NCI-H2029 treated with DMSO at 0.1 percent for 48 hours (cell line): ENCODE measurements around the gene ENOX1.

Experiments
- DNase-seq: peaks from one replicate; lab custom pipeline; 2025; lab: John Stamatoyannopoulos, UW

ENOX1 gene

DNA sequence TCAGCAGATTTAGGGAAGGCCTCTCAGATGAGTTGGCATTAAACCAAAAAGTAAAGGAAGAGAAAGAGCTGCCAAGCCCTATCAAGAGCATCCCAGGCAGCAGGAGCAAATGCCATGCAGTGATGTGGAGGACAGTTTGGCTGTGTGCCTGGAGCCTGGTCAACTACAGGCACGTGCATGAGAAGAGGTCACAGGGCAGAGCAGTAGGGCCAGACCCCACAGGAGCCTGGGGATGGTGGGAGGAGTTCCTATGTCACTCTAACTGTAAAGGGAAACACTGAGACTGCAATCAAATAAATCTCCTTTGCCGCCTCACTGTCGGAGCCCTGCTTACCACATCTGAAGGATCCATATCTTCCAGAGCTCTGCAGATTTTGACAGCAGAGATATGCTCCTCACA is 240.5 kb downstream of the ENOX1 start:
- DNase-seq: no peak

DNA sequence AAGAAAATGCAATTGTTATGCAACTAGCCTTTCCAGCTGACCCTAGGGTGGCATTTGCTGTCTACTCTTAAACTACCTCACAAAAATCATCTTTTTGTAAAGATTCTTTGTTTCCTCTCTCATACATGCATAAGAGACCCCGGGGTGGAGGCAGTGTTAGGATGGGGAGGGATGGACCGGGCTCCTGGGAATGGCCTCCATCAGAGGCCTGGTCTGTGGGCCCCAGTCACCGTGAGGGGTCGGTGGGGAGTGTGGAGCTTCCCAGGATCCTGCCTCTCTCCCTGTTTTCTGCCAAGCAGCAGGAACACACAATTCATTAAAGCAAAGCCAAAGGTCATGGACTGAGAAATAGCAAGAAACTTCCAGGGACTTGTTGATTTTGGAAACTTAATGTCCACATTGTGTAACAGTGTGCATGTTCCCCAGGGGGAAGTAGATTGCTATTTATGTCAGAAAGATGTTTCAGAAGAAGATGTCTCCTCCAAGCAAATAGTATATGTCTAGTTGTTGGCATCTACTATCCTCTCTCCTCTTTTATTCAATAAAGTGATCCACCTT is 241.4 kb downstream of the ENOX1 start:
- DNase-seq: no peak

DNA sequence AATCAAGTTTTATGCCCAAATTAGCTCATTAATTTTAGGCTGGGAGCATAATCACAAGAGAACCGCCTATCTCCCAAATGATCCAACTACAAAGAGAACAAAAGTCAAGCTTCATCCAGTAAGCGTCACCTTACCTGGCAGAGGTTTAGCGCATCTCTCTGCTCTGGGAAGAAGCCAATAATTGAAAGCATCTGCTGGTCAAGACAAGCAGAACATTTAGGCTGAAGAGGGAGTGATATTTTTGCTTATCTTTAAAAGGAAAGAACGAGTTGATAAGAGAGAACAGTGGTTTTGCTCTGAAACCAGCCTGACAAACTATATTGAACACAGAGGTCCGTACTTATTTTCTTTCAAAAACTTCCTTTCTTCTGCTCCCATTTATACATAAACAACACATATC is 242.1 kb downstream of the ENOX1 start:
- DNase-seq: no peak

DNA sequence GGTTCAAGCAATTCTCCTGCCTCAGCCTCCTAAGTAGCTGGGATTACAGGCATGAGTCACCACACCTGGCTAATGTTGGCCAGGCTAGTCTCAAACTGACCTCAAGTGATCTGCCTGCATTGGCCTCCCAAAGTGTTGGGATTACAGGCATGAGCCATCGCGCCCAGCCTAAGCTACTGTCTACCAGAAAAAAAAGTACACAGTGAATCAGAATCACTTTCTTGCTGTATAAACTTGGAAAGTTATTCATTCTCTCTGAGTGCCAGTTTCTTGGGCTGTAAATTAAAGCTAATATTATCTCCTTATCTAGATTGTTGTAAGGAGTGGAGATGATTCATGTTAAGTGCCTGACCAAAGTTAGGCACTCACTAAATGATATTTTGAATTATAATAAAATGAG is 242.8 kb downstream of the ENOX1 start:
- no peak for DNase-seq

DNA sequence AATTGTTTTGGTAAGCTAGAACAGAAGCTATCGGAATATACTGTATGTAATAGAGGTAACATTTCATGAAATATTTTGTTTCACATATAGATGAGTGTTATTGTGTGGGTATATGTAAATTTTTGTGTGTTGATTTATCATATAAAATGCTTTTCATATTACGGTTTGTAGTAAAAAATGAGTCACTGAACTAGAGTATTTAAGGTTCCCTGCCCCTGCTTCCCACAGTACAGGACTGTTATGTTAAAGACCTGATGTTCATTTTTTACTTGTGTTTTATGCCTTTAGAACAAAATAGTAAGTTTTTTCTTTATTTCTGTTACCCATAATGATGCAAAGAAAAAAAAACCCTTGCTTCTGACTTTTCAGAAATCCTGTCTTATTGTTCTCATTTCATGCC is 243.4 kb downstream of the ENOX1 start:
- no peak for DNase-seq

DNA sequence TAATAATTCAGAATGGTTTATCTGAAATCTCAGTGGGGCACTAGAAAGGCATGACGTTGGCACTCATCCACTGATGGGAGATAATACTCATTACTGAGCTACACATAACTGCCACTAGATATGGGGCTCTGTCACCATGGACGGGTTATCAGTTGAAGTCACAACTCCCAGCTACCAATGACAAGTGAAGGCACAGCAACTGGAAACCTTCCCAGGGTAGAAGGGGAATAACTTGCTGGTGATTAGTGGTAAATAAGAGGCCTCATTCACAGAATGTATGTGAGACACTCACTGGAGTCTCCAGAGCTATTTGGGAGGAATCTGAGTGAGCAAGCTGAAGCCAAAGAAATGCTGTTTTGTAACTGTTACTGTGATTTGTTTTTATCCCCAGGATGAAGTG is 249.6 kb downstream of the ENOX1 start:
- DNase-seq: no peak

DNA sequence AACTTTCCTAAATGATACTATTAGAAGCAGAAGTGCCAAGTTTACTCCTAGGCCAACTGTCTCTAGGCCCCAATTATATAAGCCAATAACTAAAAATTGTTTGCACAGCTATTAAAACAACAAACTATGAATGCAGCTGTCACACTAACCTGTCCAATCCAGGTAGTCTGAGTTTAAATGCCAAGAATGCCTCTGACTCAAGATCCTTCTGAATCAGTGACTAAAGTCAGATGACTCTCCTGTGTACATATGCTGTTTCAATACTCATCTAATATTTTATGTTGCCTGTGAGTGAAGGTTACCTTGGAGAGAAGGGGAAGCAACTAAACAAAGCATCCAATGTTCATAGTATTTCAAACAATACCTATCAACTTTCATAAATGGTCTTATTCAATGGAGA is 257.0 kb downstream of the ENOX1 start:
- DNase-seq: no peak

DNA sequence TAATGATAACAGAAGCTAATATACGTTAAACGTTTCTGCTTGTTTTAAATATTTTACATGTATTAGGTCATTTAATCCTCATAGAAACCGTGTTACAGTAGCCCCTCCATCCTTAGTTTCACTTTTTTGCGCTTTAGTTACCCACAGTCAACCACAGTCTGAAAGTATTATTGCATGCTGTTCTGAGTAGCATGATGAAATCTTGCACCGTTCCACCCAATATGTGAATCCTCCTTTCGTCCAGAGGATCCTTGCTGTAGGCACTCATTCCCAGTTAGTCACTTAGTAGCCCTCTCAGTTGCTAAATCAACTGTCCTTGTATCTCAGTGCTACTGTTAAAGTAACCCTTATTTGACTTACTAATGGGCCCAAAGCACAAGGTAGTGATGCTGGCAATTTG is 257.8 kb downstream of the ENOX1 start:
- DNase-seq: no peak

DNA sequence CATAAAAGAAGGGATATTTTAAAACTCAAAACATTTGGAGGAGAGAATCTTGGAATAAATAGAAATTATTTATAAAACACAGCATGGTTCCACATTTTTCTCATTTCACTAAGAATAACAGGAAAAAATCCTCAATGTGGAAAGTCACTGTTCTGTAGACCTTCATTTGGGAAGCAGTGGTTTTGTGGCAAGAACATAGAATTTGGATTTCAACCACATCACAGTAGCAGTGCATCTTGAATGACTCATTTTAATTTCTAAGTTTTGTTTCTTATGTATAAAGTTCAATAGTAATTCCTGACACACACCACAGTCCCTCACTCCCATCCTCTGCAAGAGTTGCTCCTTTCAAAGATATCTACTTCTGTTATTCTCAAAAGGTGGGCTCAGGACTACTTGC is 264.0 kb downstream of the ENOX1 start:
- no peak for DNase-seq

DNA sequence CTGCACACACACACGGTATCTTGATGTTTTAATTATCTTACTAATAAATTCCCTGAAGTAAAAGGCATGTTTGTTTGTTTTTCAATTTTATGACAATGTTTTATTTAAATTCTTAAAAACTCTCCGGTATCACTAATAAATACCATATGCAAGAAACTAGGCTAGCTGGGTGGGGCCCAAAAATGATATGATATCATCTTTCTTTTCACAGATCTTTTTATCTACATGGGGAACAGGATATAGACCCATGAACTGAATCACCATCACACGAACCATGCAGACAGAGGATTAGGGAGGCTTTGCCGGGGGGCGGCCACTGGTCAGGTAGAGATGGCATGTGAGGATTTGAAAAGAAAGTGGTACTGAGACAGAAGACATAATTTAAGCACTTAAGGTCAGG is 266.4 kb downstream of the ENOX1 start:
- DNase-seq: no peak

DNA sequence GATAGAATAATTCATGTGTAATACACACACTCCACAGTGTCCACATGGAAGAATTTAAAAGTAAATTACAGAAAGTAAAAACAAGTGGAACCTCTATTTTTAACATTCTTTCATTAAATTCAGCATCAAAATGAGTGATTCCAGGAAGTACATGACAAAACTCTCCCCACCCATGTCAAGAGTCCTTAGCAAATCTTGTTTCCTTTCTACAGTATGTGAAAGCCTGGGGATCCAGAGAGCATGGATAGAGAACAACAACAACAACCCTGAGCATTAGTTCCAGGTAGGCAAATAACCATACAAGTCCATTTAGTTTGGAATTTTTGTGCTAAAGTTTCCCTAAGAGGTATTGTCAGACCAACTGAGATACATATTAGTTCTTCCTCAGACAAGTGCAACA is 267.9 kb downstream of the ENOX1 start:
- DNase-seq: no peak

DNA sequence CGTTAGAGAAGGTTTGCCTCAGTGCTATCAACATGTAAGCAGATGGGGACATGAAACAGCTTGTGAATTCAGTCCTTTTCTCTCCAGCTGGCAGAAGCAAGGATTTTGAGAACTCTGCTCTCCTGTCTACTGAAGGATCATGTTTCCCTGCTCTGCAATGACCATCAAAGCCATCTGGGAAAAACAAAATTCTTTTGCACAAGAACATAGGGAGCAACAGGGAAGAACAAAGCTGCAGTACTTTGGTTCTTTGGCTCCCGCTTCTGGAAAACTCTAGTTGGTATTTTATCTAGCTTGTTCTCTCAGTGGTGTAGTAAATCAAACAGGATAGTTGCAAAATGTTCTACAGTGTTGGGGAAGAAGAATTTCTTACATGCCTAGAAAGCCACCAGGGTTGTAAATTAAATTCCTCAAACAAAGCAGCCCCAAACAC is 270.4 kb downstream of the ENOX1 start:
- DNase-seq: no peak

DNA sequence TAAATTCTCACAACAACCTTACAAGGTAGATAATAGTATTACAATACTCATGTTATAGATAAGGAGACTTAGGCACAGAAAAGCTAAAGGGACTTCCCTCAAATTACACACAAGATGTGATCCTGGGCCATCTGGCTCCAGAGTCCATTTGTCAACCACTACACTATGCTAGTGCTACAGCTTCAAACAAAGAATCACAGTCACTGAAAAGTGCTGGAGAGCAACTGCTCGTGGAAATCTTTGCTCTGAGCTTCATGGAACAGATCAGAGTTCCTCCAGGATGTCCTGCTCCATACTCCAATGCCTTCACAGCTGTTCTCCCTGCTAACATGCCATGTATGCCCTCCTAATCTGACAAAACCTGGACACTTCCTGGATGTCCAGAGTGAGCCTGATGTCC is 271.2 kb downstream of the ENOX1 start:
- no peak for DNase-seq

DNA sequence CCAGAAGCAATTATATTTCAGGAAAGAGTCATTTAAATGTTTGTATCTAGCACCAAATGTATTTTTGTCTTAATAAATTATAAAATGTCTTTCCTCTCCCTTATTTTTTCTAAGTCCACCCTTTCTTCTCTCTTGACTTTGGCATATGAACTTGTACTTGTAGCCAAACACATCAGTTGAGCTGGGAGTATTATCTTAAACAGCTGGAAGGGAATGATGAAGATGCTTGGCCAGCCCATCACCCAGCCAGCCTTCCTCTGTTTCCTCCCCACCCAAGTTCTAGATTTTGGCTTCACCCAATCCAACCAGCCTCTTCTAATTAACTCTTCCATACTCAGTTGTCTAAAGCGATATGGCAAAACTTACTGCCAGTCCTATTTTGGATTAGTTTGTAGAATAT is 272.5 kb downstream of the ENOX1 start:
- no peak for DNase-seq

DNA sequence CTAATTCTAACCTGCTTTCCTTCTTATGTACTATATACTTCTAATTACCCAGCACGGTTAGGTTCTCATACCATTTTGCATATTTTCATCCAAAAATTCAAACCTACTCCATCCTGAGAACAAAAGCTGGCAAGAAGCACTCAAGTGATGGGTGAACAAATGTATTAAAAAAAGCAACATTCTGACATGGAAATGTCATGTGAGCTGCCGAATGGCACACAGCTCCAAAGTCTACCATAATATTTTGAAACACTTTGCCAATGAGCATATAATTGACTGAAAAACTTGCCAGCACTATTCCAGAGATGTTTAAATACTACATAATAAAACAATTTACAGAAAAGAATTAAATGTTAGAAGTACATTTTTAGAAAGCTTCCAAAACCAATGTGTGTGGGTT is 274.6 kb downstream of the ENOX1 start:
- no peak for DNase-seq

DNA sequence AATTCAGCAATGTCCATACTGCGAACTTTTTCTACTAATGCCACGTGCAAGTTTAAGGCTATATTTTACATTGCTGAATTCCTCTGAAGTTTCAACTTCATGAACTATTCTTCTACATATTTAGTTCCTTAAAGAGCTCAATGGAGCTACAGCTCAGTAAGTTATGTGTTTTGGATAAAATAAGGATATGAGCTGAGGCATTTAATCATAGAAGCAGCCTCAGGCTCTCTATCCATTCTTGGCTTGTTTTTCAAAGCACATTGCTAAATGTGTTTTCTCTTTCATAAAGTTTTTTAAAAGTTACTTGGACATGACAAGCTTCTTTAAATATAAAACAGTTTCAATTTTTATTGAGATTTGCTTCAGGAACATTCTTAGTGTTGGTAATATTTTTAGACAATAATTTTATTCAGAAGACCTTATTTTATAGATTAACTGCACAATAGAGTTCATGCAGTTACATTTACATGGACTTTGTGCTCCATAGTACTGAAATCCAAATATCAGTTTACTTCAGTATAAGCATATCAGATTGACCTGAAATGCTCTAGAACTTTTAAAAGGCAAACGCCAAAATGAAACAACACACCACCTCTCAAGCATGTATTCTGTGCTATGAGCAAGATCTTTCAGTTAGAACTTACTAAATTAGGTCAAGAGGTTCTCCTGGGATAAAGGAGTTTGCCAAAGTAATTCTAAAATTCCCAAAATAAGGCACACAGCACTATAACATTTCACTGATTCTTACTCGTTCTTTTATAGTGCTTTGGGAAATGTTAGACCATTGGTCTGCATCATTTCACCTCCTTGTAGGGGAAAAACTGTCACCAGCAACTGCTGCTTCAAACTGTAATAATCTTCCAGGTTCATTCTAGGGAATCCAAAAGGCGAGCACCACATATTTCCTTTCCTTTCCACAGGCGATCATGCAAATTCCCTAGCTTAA is 275.5 kb downstream of the ENOX1 start:
- no peak for DNase-seq

DNA sequence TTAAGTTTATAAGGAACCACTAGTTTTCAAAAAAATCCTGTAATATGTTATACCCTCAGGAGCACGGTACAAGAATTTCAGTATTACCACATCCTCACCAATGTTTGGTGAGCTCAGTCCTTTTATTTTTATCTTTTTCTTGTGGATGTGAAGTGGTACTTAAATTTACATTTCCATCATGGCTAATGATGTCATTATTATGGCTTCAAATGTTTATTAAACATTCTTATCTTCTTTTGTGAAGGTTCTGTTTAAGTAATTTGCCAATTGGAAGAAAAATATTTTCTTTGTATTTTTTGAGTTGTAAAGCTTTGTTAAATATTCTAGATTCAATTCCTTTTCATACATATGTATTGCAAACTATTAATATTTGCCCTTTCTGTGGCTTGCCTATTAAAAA is 291.0 kb downstream of the ENOX1 start:
- DNase-seq: no peak

DNA sequence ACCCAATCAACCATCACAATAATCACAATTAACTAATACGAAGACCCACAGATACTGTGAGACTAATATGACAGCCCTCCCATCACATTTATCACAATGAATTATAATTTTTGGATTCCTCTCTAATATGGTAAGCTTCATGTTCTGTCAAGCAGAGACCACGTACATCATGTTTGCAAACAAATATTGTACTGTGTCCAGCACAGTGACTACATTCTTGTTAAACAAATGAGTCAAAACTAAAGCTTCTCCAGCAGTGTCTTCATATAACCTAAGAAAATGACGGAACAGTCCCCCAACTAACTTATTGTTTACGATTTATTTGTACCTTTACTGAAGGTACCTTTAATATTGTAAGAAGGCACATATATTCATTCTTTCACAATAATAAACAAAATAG is 292.6 kb downstream of the ENOX1 start:
- DNase-seq: no peak

DNA sequence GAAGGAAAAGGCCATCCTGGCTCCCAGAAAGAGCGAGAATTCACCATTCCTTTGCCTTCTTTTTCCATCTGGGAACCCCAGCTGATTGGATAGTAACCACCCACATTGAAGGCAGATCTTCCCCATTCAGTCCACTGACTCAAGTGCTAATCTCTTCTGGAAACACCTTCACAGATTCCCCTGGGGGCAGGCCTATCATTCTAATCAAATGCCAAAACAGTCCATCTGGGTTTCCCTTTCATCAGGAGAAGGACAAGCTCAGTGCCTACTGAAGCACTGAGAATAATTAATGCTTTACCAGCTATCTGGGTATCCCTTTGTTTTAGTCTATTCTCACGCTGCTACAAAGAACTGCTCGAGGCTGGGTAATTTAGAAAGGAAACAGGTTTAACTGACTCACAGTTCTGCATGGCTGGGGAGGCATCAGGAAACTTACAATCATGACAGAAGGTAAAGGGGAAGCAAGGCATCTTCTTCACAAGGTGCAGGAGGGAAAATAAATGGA is 293.2 kb downstream of the ENOX1 start:
- no peak for DNase-seq

DNA sequence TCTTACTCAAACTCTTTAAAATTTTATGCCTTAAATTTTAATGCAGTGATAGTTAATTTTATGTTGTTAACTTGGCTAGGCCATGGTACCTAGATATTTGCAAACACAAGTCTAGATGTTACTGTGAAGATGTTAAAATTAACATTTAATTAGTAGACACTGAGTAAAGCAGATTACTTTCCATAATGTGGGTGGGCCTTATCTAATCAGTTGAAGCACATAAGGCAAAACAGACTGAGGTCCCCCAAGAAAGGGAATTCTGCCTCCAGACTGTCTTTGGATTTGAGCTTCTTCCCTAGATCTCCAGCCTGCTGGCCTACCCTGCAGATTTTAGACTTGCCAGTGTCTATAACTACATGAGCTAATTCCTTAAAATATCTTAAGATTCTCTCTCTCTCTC is 294.0 kb downstream of the ENOX1 start:
- DNase-seq: no peak

DNA sequence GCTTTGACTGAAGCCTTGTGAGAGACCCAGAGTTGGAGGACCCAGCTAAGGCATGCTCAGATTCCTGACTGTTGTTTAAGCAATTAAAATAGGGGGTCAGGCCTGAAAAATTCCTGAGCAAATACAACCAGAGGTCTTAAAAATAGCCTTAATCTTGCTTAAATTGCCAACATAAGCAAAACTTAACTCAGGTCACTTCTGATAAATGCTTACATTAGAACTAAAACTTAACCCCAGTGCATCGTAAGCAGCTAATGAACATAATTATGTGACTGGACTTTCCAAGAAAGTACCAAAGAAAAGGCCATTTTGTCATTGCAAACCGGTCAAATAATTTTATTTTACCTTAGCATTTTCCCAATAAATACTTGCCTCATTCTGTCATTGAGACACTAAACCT is 294.5 kb downstream of the ENOX1 start:
- DNase-seq: no peak

DNA sequence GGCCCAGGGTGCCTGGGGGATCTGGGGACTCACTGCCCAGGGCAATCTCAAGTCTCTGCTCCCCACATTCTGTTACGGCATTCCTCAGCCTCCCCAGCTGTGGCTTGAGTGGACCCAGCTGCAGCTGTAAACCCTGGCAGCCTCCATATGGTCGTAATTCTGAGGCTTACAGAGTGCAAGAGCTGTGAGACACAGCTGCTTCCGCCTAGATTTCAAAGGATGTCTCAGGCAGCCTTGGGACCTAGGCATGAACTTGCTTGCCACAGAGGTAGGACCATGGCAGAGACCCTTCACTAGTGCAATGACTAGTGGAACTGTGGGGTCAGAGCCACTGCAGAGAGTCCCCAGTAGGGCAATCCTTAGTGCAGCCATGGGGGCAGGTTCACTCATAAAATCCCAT is 297.5 kb downstream of the ENOX1 start:
- no peak for DNase-seq

DNA sequence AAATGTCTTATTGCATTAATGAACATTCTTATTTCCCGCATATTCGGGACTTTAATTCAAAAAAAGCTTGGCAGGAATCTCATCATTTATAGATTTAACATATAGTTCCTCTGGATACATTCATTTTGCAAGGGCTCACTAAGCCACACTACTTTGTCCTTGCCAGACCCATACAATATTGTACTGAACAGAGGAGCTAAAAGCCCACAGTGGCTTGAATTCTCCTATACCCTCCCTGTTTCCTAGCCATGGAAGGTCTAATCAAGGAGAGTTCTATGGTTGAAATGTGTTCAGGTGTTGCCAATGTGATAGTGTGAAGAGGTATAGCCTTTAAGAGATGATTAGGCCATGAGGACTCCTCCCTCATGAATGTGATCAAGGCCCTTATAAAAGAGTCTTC is 298.9 kb downstream of the ENOX1 start:
- no peak for DNase-seq

DNA sequence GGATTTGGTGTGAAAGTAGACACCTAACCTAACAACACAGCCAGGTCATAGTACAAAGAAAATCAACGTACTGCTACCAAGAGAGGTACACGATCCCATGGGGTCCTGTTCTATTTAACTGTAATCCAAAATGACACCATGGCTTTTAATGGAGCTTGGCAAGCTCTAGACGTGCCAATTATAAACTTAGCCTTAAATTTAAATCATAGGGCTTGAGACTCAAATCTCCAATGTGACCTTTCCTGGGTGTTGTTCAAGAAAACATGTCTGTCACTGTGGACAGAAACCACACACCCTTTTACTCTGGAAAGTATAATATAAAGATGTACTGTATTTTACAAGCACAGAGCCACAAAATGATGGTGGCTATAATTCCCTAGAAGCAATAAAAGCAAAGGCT is 299.3 kb downstream of the ENOX1 start:
- DNase-seq: no peak
